Glutamatergic neuron (in vitro differentiated cells): ENCODE results near the gene MBP. TPM values are rescaled to one million over a fixed set of nuclear protein-coding genes. Genes with fewer than 3 reads are reported as not detected.

ENCODE experiments used
- DNase-seq: peaks from one replicate; pipeline ENCODE4 v3.0.0; 2022
- H3K27ac Mint-ChIP-seq: one replicate; pipeline ENCODE4 v1.8.0; 2020; ENCODE audit warnings: mild to moderate bottlenecking, mixed read lengths, inconsistent platforms; ENCODE audit not compliant: unreplicated experiment
- H3K27me3 Mint-ChIP-seq: one replicate; pipeline ENCODE4 v1.8.0; 2020; ENCODE audit warnings: mild to moderate bottlenecking, moderate library complexity, mixed read lengths, inconsistent platforms; ENCODE audit not compliant: unreplicated experiment
- H3K36me3 Mint-ChIP-seq: one replicate; pipeline ENCODE4 v1.8.0; 2020; ENCODE audit warnings: mild to moderate bottlenecking, mixed read lengths, inconsistent platforms; ENCODE audit not compliant: unreplicated experiment
- H3K4me1 Mint-ChIP-seq: one replicate; pipeline ENCODE4 v1.8.0; 2020; ENCODE audit warnings: mild to moderate bottlenecking, low read depth, mixed read lengths, inconsistent platforms; ENCODE audit not compliant: unreplicated experiment
- H3K4me3 Mint-ChIP-seq: one replicate; pipeline ENCODE4 v1.8.0; 2020; ENCODE audit warnings: mild to moderate bottlenecking, mixed read lengths, inconsistent platforms; ENCODE audit not compliant: unreplicated experiment
- H3K9me3 Mint-ChIP-seq: one replicate; pipeline ENCODE4 v1.8.0; 2020; ENCODE audit warnings: mild to moderate bottlenecking, moderate library complexity, mixed read lengths, inconsistent platforms; ENCODE audit not compliant: unreplicated experiment
- CTCF ChIP-seq: fragments of 200-600 bp; sonication (generic); IDR thresholded peaks from one replicate; pipeline ENCODE4 v1.5.0; 2021; ENCODE audit not compliant: partially characterized antibody, unreplicated experiment
- total RNA-seq: library from RNA; stranded (reverse); fragmentation: NEBNext Ultra II Directional; extraction: Animal tissue kit (Norgen Biotek cat#: 25700); gene quantifications from one replicate; pipeline ENCODE4 v1.2.1, GENCODE V29; 2021; ENCODE audit not compliant: unreplicated experiment

The MBP gene
- total RNA-seq, 1 donor from 2014 or later = 82.6 TPM

- peaks cover 11% of the 10 kb centered on the region for H3K36me3 Mint-ChIP-seq
- H3K27ac Mint-ChIP-seq = peak overlapping the region; percentile 92
- H3K4me3 Mint-ChIP-seq = peak overlapping the region; percentile 63
- H3K27me3 Mint-ChIP-seq = peaks cover 28% of the 10 kb centered on the region
- peaks cover 25% of the 10 kb centered on the region for H3K9me3 Mint-ChIP-seq
- peaks cover 58% of the 10 kb centered on the region for H3K4me1 Mint-ChIP-seq
- no peak for TF ChIP-seq CTCF
- DNase-seq = no peak
Observed at GRCh38 chr18:77013811-77014521, 118.6 kb downstream of the MBP start.

- Mint-ChIP-seq H3K9me3 (peaks cover 25% of the 10 kb centered on the region), H3K4me1 (peaks cover 58% of the 10 kb centered on the region), H3K27me3 (peaks cover 28% of the 10 kb centered on the region), H3K27ac (peak overlapping the region; percentile 92), H3K4me3 (peak overlapping the region; percentile 63), H3K36me3 (peaks cover 6% of the 10 kb centered on the region)
- peak; percentile 70 for DNase-seq
- TF ChIP-seq CTCF = no peak
Observed at GRCh38 chr18:77012806-77013541, 119.6 kb downstream of the MBP start.

- Mint-ChIP-seq H3K4me1 (peaks cover 62% of the 10 kb centered on the region), H3K27ac (peak overlapping the region; percentile 92), H3K36me3 (peaks cover 6% of the 10 kb centered on the region), H3K4me3 (peak overlapping the region; percentile 63), H3K9me3 (peaks cover 23% of the 10 kb centered on the region), H3K27me3 (peaks cover 28% of the 10 kb centered on the region)
- TF ChIP-seq CTCF = no peak
- no peak for DNase-seq
Observed at GRCh38 chr18:77012120-77012519, 120.5 kb downstream of the MBP start.

GRCh38 chr18:77009675-77010074, 122.9 kb downstream of the MBP start:
- H3K36me3 Mint-ChIP-seq = no peaks in the 10 kb centered on the region
- peaks cover 23% of the 10 kb centered on the region for H3K9me3 Mint-ChIP-seq
- H3K4me1 Mint-ChIP-seq = peaks cover 57% of the 10 kb centered on the region
- no peak overlapping the region for H3K4me3 Mint-ChIP-seq
- H3K27ac Mint-ChIP-seq = no peak overlapping the region
- peaks cover 25% of the 10 kb centered on the region for H3K27me3 Mint-ChIP-seq
- DNase-seq = no peak
- no peak for TF ChIP-seq CTCF
